HG02885 (cell line): ENCODE data around the gene HSDL1.

Source experiments
- ATAC-seq: cut with Tn5 transposase; IDR thresholded peaks from one replicate; pipeline ENCODE4 v1.9.1; 2021; ENCODE audit warnings: mild to moderate bottlenecking; ENCODE audit not compliant: unreplicated experiment, poor library complexity

The HSDL1 gene

GRCh38 chr16:84110527-84110926 is 34.5 kb downstream of the HSDL1 start:
- no peak for ATAC-seq

- no peak for ATAC-seq
These were observed 35.2 kb downstream of the HSDL1 start for GRCh38 chr16:84109598-84110335.

- no peak for ATAC-seq
These were observed 37.1 kb downstream of the HSDL1 start for GRCh38 chr16:84107921-84108320.

- ATAC-seq: no peak
These were observed 38.8 kb downstream of the HSDL1 start for GRCh38 chr16:84105948-84106740.

GRCh38 chr16:84105301-84105815 is 39.6 kb downstream of the HSDL1 start:
- ATAC-seq: no peak

- no peak for ATAC-seq
These were observed 40.7 kb downstream of the HSDL1 start for GRCh38 chr16:84104231-84104630.

- no peak for ATAC-seq
These were observed 41.3 kb downstream of the HSDL1 start for GRCh38 chr16:84103678-84104077.

GRCh38 chr16:84098939-84099338 is 46.0 kb downstream of the HSDL1 start:
- no peak for ATAC-seq

GRCh38 chr16:84096447-84097005 is 48.5 kb downstream of the HSDL1 start:
- ATAC-seq: no peak

- no peak for ATAC-seq
These were observed 49.5 kb downstream of the HSDL1 start for GRCh38 chr16:84095466-84095865.

- ATAC-seq: no peak
These were observed 51.1 kb downstream of the HSDL1 start for GRCh38 chr16:84093879-84094270.

GRCh38 chr16:84093120-84093878 is 51.7 kb downstream of the HSDL1 start:
- no peak for ATAC-seq

GRCh38 chr16:84091460-84091859 is 53.5 kb downstream of the HSDL1 start:
- no peak for ATAC-seq

GRCh38 chr16:84090211-84090610 is 54.8 kb downstream of the HSDL1 start:
- ATAC-seq: no peak

GRCh38 chr16:84088695-84089395 is 56.1 kb downstream of the HSDL1 start:
- peak; percentile 81 for ATAC-seq

GRCh38 chr16:84087466-84088151 is 57.4 kb downstream of the HSDL1 start:
- no peak for ATAC-seq

- no peak for ATAC-seq
These were observed 58.0 kb downstream of the HSDL1 start for GRCh38 chr16:84087001-84087400.

GRCh38 chr16:84086341-84086740 is 58.6 kb downstream of the HSDL1 start:
- ATAC-seq: no peak

GRCh38 chr16:84085773-84086172 is 59.2 kb downstream of the HSDL1 start:
- ATAC-seq: no peak
